ENCODE results near the gene PTPN1. TPM values are rescaled to one million over a fixed set of nuclear protein-coding genes. Genes with fewer than 3 reads are reported as not detected.

The PTPN1 gene
- total RNA-seq, 2 experiments from 2014 or later: 80.6 to 83.4 TPM

DNA sequence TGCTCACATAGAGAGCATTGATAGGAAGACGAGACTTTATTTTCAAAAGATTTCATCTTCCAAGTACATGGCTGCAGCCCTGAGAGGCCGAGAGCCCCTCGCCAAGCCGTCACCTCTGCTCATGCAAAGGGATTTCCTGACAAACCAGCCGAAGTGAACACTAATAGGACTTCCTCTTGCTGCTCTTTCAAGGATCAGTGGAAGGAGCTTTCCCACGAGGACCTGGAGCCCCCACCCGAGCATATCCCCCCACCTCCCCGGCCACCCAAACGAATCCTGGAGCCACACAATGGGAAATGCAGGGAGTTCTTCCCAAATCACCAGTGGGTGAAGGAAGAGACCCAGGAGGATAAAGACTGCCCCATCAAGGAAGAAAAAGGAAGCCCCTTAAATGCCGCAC lies 69.3 kb downstream of the PTPN1 start:
- POLR2A ChIA-PET: no interaction called here
- H3K27ac Mint-ChIP-seq: peak overlapping the region; percentile 53
- H3K4me1 Mint-ChIP-seq (ENCODE audit: low read depth): peaks cover 32% of the 10 kb centered on the region
- CTCF ChIA-PET: interaction anchor here (0.6 to 2.2 kb wide), 16 partner anchors 9 to 399 kb away, joined by 3 to 15 read pairs (median 5); no protein-coding TSS in a partner anchor
- intact Hi-C loops (cut with micrococcal nuclease): no loop called here
- H3K36me3 Mint-ChIP-seq: peaks cover 72% of the 10 kb centered on the region
- H3K4me3 Mint-ChIP-seq: no peak overlapping the region
- no peaks in the 10 kb centered on the region for H3K9me3 Mint-ChIP-seq
- no peak for DNase-seq
- no peaks in the 10 kb centered on the region for H3K27me3 Mint-ChIP-seq

DNA sequence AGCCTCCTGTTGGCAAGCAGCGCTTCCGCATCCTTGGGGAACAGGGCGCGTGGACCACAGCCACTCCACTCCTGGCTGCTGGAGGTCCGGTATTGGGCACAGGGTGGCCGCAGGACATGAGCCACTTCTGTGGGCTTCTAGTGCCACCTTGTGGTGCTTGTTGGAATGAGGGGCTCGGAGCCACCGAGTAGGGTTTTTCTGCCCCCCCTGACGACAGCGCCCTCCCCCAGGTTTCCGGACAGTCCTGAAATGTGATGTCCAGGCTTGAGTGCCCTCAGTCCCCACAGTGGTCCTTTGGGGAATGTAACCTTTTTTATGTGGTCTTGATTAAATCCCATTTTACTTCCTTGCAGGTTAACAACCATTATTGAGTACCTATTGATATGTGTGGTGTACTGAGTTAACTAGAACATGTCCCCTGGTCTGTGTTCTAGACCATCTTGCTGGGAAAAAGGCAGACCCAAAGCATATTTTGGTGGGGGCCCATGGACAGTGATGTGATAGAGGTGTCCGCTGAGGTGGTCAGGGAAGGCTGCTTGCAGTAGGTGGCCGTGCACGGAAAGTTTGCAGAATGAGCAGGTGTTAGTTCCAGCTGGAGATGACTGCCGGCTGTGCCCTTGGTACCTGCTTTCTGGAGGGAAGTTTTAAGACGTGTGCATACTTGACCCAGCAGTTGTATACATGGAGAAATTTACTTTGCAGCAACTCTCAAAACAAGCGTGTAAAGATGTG lies 70.0 kb downstream of the PTPN1 start:
- Mint-ChIP-seq H3K27ac (peak overlapping the region; percentile 65), H3K36me3 (peaks cover 71% of the 10 kb centered on the region), H3K9me3 (no peaks in the 10 kb centered on the region), H3K4me3 (no peak overlapping the region), H3K27me3 (no peaks in the 10 kb centered on the region), H3K4me1 (ENCODE audit: low read depth) (peaks cover 26% of the 10 kb centered on the region)
- ChIA-PET POLR2A (no interaction called here), CTCF (interaction anchor here (0.6 to 2.2 kb wide), 16 partner anchors 9 to 392 kb away, joined by 3 to 15 read pairs (median 5); no protein-coding TSS in a partner anchor)
- intact Hi-C loops (cut with micrococcal nuclease): no loop called here
- peak; percentile 58 for DNase-seq

DNA sequence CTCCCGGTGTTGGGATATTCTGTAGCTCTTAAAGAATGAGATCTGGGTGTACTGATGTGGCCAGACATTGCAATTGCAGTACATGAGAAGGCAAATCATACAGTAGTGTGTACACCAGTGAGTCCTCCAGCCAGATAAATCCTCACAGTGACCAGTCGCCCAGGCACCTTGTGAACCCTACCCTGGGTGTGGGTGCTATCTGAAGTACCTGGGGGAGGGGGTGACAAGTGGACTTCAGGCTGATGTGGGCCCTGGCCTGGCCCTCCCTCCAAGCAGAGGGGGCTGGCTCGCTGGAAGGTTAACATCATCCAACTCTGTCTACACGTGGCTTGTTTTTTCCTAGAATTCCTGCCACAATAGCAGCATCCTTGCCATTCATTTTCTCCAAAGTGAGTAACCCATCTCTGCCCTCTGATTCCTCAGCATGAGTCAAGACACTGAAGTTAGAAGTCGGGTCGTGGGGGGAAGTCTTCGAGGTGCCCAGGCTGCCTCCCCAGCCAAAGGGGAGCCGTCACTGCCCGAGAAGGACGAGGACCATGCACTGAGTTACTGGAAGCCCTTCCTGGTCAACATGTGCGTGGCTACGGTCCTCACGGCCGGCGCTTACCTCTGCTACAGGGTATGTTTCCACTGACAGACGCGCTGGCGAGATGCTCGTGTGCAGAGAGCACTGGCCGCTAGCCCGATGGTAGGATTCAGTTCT lies 70.8 kb downstream of the PTPN1 start:
- DNase-seq: no peak
- H3K4me1 Mint-ChIP-seq (ENCODE audit: low read depth): peaks cover 20% of the 10 kb centered on the region
- intact Hi-C loops (cut with micrococcal nuclease): no loop called here
- no peak overlapping the region for H3K27ac Mint-ChIP-seq
- H3K36me3 Mint-ChIP-seq: peaks cover 74% of the 10 kb centered on the region
- no peak overlapping the region for H3K4me3 Mint-ChIP-seq
- ChIA-PET POLR2A (no interaction called here), CTCF (interaction anchor here (0.7 to 2.1 kb wide), 3 partner anchors 8 to 117 kb away, joined by 3 to 15 read pairs (median 3); no protein-coding TSS in a partner anchor)
- H3K27me3 Mint-ChIP-seq: no peaks in the 10 kb centered on the region
- no peaks in the 10 kb centered on the region for H3K9me3 Mint-ChIP-seq

DNA sequence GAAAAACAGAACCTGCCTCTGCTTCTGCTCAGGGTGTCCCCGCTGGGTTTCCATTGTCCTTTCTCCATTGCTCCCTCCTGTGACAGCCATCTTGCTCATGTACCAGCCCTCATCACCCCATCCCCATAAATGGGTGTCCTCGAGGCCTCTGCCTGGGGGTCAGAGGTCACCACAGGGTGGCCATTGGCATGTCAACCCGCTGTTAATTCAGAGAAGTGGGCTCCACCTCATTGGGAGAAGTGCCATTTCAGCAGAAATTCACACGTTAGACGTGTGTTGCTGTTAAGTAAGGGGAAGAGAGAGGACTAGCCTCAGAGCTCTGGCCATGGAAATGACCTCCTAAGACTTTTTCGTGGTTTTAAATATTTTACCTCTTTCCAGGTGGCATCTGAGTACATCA lies 71.9 kb downstream of the PTPN1 start:
- Mint-ChIP-seq H3K4me1 (ENCODE audit: low read depth) (peaks cover 18% of the 10 kb centered on the region), H3K27me3 (no peaks in the 10 kb centered on the region), H3K27ac (peak overlapping the region; percentile 33), H3K9me3 (no peaks in the 10 kb centered on the region), H3K36me3 (peaks cover 71% of the 10 kb centered on the region), H3K4me3 (no peak overlapping the region)
- ChIA-PET CTCF (interaction anchor here (1.6 kb wide), 1 partner anchor 9 kb away, joined by 3 read pairs; no protein-coding TSS in a partner anchor), POLR2A (no interaction called here)
- no peak for DNase-seq
- intact Hi-C loops (cut with micrococcal nuclease): no loop called here

DNA sequence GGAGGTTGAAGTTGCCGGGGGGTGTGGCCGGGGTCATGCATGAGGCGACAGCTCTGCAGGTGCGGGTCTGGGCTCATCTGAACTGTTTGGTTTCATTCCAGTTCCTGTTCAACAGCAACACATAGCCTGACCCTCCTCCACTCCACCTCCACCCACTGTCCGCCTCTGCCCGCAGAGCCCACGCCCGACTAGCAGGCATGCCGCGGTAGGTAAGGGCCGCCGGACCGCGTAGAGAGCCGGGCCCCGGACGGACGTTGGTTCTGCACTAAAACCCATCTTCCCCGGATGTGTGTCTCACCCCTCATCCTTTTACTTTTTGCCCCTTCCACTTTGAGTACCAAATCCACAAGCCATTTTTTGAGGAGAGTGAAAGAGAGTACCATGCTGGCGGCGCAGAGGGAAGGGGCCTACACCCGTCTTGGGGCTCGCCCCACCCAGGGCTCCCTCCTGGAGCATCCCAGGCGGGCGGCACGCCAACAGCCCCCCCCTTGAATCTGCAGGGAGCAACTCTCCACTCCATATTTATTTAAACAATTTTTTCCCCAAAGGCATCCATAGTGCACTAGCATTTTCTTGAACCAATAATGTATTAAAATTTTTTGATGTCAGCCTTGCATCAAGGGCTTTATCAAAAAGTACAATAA lies 72.5 kb downstream of the PTPN1 start:
- DNase-seq: no peak
- Mint-ChIP-seq H3K4me1 (ENCODE audit: low read depth) (peaks cover 14% of the 10 kb centered on the region), H3K27me3 (no peaks in the 10 kb centered on the region), H3K4me3 (no peak overlapping the region), H3K36me3 (peaks cover 67% of the 10 kb centered on the region), H3K27ac (no peak overlapping the region), H3K9me3 (no peaks in the 10 kb centered on the region)
- CTCF ChIA-PET: interaction anchor here (1.6 kb wide), 1 partner anchor 9 kb away, joined by 3 read pairs; no protein-coding TSS in a partner anchor
- intact Hi-C loops (cut with micrococcal nuclease): no loop called here
- POLR2A ChIA-PET: no interaction called here

DNA sequence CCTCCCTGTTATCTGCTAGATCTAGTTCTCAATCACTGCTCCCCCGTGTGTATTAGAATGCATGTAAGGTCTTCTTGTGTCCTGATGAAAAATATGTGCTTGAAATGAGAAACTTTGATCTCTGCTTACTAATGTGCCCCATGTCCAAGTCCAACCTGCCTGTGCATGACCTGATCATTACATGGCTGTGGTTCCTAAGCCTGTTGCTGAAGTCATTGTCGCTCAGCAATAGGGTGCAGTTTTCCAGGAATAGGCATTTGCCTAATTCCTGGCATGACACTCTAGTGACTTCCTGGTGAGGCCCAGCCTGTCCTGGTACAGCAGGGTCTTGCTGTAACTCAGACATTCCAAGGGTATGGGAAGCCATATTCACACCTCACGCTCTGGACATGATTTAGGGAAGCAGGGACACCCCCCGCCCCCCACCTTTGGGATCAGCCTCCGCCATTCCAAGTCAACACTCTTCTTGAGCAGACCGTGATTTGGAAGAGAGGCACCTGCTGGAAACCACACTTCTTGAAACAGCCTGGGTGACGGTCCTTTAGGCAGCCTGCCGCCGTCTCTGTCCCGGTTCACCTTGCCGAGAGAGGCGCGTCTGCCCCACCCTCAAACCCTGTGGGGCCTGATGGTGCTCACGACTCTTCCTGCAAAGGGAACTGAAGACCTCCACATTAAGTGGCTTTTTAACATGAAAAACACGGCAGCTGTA lies 73.4 kb downstream of the PTPN1 start:
- DNase-seq: no peak
- H3K27me3 Mint-ChIP-seq: no peaks in the 10 kb centered on the region
- no peak overlapping the region for H3K4me3 Mint-ChIP-seq
- CTCF ChIA-PET: interaction anchor here (1.0 to 5.2 kb wide), 3 partner anchors 9 to 414 kb away, joined by 3 to 32 read pairs (median 6); no protein-coding TSS in a partner anchor
- intact Hi-C loops (cut with micrococcal nuclease): no loop called here
- peaks cover 8% of the 10 kb centered on the region for H3K4me1 Mint-ChIP-seq (ENCODE audit: low read depth)
- H3K27ac Mint-ChIP-seq: peak overlapping the region; percentile 57
- H3K36me3 Mint-ChIP-seq: peaks cover 63% of the 10 kb centered on the region
- no peaks in the 10 kb centered on the region for H3K9me3 Mint-ChIP-seq
- POLR2A ChIA-PET: no interaction called here

DNA sequence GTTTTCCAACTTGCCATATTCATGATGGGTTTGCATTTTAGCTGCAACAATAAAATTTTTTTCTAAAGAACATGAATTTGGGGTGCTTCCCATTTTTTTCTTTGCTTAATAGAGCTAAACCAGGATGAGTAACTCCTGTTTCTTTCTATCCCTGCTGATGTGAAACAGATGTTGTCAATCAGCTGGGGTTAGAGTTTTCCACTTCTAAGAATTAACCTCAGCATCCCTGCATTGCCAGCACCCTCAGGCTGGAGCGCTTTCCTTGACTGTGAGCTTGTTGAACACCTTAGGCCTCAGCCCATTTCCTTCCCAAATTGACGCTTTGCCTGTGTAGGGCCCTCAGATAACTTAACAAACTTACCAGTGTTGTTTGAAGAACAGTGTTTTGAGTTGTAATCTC lies 74.5 kb downstream of the PTPN1 start:
- H3K9me3 Mint-ChIP-seq: no peaks in the 10 kb centered on the region
- H3K27ac Mint-ChIP-seq: no peak overlapping the region
- intact Hi-C loops (cut with micrococcal nuclease): no loop called here
- POLR2A ChIA-PET: no interaction called here
- peaks cover 53% of the 10 kb centered on the region for H3K36me3 Mint-ChIP-seq
- H3K4me3 Mint-ChIP-seq: no peak overlapping the region
- CTCF ChIA-PET: interaction anchor here (1.0 to 5.2 kb wide), 5 partner anchors 10 to 415 kb away, joined by 3 to 32 read pairs (median 5); no protein-coding TSS in a partner anchor
- H3K27me3 Mint-ChIP-seq: no peaks in the 10 kb centered on the region
- DNase-seq: no peak
- H3K4me1 Mint-ChIP-seq (ENCODE audit: low read depth): peaks cover 3% of the 10 kb centered on the region

DNA sequence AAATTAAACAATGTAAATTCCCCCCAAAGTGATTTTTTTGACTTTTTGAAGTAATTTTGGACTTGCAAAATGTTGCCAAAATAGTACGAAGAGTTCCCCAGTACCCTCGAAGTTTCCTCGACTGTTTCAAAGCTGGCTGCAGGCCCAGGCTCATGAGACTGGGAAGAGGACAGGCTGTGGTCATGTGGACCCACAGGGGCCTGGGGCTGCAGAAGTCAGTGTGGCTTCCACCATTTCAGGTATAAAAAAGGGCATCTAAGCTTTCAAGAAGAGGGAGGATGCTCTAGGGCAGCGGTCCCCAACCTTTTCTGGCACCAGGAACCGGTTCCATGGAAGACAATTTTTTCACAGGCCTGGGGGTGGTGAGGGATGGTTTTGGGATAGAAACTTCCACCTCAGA lies 75.0 kb downstream of the PTPN1 start:
- no peak overlapping the region for H3K27ac Mint-ChIP-seq
- H3K4me3 Mint-ChIP-seq: no peak overlapping the region
- H3K27me3 Mint-ChIP-seq: no peaks in the 10 kb centered on the region
- peaks cover 49% of the 10 kb centered on the region for H3K36me3 Mint-ChIP-seq
- DNase-seq: no peak
- peaks cover 3% of the 10 kb centered on the region for H3K4me1 Mint-ChIP-seq (ENCODE audit: low read depth)
- H3K9me3 Mint-ChIP-seq: no peaks in the 10 kb centered on the region
- CTCF ChIA-PET: interaction anchor here (0.7 to 5.2 kb wide), 6 partner anchors 10 to 415 kb away, joined by 3 to 32 read pairs (median 4); no protein-coding TSS in a partner anchor
- intact Hi-C loops (cut with micrococcal nuclease): no loop called here
- POLR2A ChIA-PET: no interaction called here

DNA sequence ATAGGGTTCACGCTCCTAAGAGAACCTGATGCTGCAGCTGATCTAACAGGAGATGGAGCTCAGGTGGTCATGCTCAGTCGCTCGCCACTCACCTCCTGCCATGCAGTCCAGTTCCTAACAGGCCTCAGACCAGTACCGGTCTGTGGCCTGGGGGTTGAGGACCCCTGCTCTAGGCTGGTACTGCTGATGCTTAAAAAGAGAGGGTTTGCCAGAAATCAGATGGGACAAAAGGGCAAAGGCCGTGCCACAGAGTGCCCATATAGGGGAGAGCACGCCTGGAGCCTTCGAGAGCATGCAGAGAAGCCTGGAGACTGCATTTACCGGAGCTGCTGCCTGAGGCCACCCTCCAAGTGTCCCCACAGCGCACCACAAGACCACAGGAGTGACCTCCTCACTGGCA lies 75.5 kb downstream of the PTPN1 start:
- ChIA-PET POLR2A (no interaction called here), CTCF (interaction anchor here (0.7 to 5.2 kb wide), 6 partner anchors 11 to 164 kb away, joined by 3 to 32 read pairs (median 4); no protein-coding TSS in a partner anchor)
- no peak overlapping the region for H3K4me3 Mint-ChIP-seq
- intact Hi-C loops (cut with micrococcal nuclease): no loop called here
- H3K36me3 Mint-ChIP-seq: peaks cover 44% of the 10 kb centered on the region
- H3K27ac Mint-ChIP-seq: no peak overlapping the region
- peaks cover 3% of the 10 kb centered on the region for H3K4me1 Mint-ChIP-seq (ENCODE audit: low read depth)
- no peaks in the 10 kb centered on the region for H3K27me3 Mint-ChIP-seq
- no peak for DNase-seq
- H3K9me3 Mint-ChIP-seq: no peaks in the 10 kb centered on the region

DNA sequence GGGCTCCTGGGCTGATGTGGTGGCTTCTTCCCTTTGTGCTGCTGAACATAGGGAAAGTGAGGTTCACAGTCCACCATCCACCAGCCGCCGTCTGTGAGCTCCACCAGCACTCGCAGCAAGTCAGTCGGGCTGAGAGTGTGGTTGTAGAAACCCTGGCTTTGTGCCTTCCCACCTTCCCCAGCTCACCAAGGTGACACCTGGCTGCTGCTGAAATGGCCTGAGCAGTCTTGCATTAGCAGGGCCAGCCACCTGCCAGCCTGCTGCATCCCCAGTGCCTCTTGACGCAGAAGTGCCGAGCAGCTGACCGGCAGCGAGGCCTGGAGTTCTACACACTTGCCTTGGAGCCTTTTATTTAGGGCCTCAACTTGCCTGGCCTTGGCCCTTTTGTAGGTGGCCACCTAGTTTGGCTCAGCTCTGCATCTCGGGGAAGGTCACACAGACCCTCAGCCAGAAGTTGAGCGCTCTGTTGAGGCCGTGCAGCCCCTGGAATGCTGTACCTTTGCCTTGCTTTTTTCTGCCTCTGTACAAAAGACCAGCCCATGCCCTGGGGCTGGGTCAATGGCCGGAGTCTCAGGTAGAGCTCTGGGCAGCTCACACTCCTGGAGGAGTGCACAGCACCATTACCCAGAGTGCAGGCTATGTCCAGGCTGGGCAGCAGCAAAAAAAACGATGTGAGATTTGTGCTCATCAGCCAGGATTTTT lies 76.5 kb downstream of the PTPN1 start:
- ChIA-PET POLR2A (no interaction called here), CTCF (interaction anchor here (0.7 to 5.2 kb wide), 7 partner anchors 11 to 163 kb away, joined by 3 to 32 read pairs (median 5); no protein-coding TSS in a partner anchor)
- no peak overlapping the region for H3K4me3 Mint-ChIP-seq
- H3K9me3 Mint-ChIP-seq: no peaks in the 10 kb centered on the region
- no peak overlapping the region for H3K27ac Mint-ChIP-seq
- intact Hi-C loops (cut with micrococcal nuclease): no loop called here
- H3K36me3 Mint-ChIP-seq: peaks cover 36% of the 10 kb centered on the region
- H3K4me1 Mint-ChIP-seq (ENCODE audit: low read depth): peaks cover 3% of the 10 kb centered on the region
- no peaks in the 10 kb centered on the region for H3K27me3 Mint-ChIP-seq
- no peak for DNase-seq

DNA sequence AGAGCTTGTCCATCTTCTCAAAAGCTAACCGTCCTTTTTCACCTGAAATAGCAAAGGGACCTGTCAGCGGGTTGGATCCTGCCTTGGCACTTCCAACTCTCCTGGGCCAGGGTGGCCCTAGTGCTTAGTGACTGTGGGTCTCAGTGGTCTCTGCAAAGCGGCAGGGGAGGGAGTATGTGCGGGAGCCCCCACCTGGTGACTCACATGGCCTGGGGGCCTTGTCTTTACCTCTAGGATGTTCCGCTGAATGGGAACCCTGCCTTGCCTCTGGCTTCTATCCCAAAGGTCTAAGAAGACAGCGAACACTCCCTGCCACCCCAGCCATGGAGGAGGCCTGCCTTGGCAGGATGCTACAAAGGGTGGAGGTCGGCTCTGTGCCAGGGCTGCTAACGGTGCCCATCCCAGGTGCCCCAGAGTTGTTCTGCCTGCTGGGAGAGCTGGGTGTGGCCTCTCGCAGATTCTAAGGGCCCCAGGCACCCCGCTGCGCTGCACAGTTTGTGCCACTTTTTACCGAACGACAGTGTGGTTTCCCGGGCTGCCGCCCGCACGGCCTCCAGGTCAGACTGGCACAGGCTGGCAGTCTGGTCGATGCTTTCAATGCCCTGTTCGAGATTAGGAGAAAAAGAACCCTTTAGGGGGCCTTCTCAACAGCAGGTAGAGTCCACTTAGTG lies 77.2 kb downstream of the PTPN1 start:
- intact Hi-C loops (cut with micrococcal nuclease): no loop called here
- ChIA-PET POLR2A (no interaction called here), CTCF (interaction anchor here (0.7 to 5.2 kb wide), 21 partner anchors 10 to 399 kb away, joined by 3 to 32 read pairs (median 4); no protein-coding TSS in a partner anchor)
- Mint-ChIP-seq H3K27ac (peak overlapping the region; percentile 38), H3K27me3 (no peaks in the 10 kb centered on the region), H3K4me3 (no peak overlapping the region), H3K4me1 (ENCODE audit: low read depth) (peaks cover 3% of the 10 kb centered on the region), H3K9me3 (no peaks in the 10 kb centered on the region), H3K36me3 (peaks cover 33% of the 10 kb centered on the region)
- DNase-seq: no peak
